KG1 (cell line): ENCODE measurements around the gene SH3BP2.

Source experiments
- DNase-seq: peaks from one replicate; lab custom pipeline; 2025; lab: John Stamatoyannopoulos, UW

The SH3BP2 gene

GRCh38 chr4:2819244-2820215 is 26.6 kb downstream of the SH3BP2 start:
- no peak for DNase-seq

GRCh38 chr4:2820216-2820982 is 27.5 kb downstream of the SH3BP2 start:
- DNase-seq: no peak

GRCh38 chr4:2822461-2823300 is 29.8 kb downstream of the SH3BP2 start:
- no peak for DNase-seq

GRCh38 chr4:2823301-2823670 is 30.4 kb downstream of the SH3BP2 start:
- no peak for DNase-seq

DNA sequence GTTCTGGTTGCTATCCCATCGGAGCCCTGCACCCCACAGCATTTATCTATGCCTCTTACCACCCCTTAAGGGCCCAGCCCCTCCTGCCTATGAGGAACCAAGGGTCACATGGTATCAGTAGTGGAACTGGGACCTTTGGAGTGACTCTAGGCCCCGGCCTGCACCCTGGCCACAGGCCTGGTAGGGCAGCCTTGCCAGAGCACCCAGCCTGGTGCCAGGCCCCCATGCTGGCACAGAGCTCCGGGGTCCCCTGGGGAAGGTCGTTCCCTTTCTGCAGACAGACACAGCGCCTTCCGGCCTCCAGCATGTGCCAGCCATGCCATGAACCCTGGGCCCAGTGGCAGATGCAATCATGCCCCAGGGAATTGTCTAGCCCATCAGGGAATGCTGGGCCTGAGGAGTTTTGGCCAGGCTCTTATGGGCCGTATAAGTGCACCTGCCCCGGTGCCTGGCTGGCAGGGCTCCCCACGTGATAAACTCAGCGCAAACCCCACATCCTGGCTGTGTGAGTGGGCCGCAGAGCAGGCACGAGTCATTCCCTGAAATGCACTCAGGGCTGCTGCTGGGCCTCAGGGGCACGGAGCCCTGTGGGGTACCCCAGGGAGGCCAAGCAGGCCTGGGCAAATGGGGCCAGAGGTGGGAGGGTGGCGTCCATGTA is 30.9 kb downstream of the SH3BP2 start:
- DNase-seq: no peak

DNA sequence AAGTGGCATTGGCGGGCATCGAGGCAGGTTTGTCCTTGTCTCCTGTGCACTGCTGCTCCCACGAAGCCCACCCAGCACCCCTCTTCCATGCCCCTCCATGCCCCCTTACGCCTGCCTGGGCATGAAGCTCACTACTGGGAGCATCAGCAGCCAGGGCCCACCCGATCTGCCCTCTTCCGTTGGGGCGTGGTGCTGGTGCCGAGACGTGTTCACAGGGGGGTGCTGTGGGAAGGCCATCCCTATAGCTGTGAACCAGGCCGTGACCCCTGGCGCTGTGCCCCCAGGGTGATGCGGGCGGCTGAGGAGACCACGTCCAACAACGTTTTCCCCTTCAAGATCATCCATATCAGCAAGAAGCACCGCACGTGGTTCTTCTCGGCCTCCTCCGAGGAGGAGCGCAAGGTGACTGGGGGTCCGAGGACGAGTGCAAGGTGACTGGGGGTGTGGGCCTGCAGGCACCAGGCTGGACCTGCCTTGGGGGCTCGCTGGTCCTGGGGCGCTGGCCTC is 31.5 kb downstream of the SH3BP2 start:
- DNase-seq: no peak

DNA sequence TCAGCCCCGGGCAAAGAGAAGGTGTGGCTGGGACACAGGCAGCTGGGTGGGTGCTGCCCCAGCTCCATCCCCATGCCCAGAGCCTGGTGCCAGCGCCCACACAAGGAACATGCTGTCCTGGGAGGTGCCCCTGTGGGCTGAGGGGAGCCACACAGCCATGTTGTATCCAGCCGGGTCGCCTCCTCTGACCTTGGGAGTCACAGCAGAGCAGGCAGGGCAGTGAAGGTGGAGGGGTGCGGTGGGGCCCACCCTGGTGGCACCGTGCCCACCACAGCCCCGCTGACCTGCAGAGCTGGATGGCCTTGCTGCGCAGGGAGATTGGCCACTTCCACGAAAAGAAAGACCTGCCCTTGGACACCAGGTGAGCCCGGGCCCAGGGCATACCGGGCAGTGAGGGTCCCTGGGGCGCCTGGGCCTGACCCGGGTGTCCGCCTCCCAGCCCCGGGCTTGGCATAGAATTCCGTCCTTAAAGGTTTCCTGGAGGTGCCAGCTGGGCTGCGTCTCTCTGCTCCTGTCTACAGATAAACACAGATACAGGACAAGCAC is 32.0 kb downstream of the SH3BP2 start:
- no peak for DNase-seq

DNA sequence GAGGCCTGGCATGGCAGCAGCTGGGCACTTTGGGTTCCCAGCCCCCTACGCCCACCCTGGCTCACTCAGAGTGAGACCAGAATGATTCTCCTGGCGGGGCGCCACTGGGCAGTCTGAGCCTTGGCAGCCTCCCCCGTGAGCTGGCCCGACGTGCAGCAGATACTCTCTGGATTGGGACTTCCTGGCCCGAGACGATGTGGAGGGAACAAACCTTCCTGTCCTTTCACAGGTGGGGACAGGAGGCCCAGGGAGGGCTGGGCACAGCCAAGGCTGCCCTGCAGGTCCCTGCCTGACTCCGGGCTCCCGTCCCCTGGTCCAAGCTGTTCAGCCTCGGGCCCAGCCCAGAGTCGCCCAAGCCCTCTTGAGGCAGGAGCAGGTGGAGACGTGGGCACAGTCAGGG is 32.9 kb downstream of the SH3BP2 start:
- no peak for DNase-seq

DNA sequence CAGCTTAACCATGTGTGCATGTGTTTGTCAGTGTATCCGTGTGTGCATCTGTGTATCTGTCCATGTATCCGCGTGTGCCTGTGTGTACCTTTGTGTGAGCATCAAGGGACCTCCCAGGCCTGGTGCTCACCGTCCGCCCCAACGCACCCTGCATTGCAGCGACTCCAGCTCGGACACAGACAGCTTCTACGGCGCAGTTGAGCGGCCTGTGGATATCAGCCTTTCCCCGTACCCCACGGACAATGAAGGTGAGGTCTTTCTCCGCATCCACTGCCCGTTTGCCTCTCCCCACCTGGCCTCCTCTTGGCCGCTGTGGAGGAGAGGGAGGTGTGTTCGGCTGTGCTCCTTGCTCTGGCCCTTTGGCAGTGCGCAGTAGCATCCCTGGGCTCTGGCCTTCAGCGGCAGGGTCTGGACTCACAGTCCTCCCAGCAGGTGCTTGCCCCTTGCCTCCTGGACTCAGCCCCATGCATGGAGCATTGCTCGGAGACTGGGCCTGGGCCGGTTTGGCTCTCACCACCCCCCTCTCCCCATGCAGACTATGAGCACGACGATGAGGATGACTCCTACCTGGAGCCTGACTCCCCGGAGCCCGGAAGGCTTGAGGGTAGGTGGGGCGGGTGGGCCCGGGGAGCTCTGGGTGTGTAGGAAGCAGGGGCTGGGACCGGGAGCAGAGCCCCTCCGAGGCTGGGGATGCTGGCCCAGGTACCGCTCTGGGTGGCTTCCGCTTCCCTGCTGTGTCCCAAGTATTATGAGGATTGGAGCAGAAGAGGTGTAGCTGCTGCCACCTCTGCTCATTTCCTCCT is 34.4 kb downstream of the SH3BP2 start:
- DNase-seq: no peak

DNA sequence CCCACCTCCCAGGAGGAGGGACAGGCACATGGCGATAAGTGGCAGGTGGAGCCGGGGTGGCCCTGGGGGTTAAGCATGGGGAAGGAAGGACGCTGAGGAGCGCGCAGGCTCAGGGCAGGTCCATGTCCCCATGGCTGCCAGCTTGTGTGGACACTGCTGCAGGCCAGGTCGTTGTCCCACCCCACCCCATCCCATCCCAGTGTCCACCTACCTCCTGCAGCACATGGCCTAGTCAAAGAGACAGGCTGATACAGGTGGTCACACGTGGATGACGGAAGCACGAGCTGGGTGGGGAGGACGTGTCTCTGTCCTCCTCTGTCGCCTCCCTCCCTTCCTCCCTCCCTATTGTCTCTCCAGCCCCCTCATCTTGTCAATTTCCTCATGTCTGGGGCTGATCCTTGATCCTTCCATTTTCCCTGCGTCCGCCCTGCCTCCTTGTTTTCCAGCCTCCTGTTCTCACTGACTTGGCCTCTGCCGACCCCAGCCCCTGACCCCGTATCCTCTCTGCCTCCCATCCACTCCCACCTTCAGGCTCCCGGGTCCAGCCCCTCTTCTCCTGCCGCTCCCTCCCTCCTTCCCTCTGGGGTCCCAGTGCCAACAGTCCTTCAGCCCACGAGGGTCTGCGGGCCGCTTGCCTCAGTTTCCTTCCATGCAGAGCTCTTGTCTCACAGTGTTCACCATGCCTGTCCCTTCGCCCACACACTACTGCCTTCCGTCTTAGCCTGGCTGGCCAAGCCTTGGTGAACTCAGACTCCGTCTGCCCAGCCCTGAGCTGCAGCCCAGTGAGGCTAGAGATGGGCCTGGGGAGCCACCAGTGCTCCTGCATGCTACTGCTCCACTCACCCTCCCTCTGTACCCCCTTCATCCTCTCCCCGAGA is 35.2 kb downstream of the SH3BP2 start:
- DNase-seq: no peak

GRCh38 chr4:2828758-2829181 is 35.9 kb downstream of the SH3BP2 start:
- no peak for DNase-seq

DNA sequence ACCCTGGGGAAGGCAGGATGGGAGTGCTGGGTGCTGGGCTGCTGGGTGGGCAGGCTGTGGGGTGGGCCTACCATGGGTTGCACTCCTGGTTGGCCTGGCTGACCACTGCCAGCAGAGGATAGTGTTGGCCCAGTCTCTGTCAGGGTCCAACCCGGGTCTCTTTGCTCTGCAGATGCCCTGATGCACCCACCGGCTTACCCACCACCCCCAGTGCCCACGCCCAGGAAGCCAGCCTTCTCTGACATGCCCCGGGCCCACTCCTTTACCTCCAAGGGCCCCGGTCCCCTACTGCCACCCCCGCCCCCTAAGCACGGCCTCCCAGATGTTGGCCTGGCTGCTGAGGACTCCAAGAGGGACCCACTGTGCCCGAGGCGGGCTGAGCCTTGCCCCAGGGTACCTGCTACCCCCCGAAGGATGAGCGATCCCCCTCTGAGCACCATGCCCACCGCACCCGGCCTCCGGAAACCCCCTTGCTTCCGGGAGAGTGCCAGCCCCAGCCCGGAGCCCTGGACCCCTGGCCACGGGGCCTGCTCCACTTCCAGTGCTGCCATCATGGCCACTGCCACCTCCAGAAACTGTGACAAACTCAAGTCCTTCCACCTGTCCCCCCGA is 36.5 kb downstream of the SH3BP2 start:
- no peak for DNase-seq

- DNase-seq: no peak
These were observed 37.1 kb downstream of the SH3BP2 start for GRCh38 chr4:2829933-2830451.

DNA sequence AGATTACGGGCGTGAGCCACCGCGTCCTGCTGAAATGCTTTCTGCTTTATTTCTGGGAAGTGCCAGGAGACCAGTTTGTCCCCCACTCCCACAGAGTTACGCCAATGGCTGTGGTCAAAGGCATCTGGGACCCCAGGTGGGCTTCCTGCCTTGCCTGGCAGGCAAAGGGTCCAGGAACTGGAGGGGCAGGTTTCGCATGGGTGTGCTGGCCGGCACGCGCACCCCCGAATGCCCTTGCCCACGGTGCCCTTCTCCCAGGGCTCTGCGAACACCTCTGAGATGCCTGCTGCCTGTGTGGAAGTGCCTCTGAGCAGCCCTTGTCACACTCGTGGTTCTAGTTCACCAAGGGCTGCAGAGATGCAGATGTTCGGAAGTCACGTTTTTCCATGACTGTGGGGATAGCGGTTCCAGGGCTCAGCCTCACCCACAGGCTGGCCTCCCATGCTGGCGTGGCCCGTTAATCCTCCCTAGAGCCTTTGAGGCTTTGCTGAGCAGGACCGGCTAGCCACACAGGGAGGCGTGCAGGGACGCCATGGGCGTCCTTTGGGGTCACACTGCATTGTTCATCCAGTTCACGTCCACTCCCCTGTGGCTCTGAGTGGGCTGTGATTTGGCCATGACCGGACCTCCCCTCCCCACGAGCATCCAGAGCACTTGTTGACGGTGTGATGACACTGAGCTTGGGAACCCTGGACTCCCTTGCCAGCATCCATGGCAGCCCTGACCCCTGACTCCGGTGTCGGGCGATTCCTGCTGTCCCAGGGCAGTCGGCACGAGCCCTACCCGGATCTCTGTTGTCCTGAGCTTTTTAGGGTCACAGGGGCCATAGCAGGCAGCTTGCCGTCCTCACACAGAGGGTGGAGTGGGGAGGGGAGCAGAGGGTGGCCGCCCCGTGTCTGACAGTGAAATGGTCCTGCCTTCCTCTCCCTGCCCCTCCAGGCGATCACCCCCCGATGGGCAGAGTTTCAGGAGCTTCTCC is 38.0 kb downstream of the SH3BP2 start:
- no peak for DNase-seq

DNA sequence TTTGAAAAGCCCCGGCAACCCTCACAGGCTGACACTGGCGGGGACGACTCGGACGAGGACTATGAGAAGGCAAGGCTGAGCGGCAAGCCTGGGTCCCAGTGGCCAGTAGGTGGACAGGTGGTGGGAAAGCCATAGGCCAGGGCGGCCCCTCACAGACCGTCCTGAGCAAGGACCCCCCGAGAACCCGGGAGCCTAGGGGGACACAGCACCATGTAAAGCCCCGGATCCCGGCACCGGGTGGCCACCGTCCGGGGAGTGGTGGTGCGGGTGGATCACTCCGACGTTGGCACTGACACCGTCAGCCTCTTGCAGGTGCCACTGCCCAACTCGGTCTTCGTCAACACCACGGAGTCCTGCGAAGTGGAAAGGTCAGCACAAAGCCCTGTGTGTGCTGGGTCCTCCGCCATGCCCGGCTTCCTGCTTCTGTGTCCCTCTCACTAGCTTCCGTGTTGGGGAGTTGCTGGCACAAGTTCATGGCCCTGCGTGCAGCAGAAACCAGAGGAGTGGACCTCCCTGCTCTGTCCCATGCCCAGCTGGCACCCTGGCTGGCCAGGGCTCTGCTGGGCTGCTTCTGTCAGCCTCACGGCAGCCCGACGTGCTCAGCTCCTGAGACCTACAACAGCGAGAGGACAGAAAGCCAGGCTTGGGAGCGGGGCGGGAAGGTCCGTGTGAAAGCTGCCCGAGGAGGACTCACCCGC is 38.9 kb downstream of the SH3BP2 start:
- DNase-seq: no peak

DNA sequence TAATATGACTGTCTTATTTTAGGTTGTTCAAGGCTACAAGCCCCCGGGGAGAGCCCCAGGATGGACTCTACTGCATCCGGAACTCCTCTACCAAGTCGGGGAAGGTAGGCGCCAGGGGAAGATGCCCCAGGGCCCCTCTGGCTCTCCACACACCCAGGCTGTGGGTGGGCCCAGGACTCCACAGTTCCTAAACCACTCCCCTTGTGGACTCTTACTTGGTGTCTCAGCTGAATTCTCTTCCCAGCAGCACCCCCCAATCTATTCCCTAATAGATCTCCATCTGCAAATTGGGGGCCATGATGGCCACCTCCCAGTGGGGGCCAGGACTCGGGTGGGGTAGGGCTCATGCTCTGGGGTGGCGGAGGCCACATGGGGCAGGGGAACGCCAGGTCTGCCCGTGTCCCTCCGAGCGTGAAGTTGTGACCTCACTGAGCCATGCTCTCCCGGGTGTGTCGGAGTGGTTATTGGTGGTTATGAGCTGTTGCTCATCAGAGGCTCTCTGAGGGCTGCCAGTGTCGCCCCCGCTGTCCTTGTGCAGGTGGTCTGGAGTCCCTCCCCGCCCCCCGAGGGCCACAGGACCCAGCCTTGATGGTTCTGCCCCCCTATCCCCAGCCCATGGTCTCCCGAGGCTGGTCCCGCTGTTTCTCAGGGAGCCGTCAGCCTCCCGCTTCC is 39.6 kb downstream of the SH3BP2 start:
- DNase-seq: no peak
